Trophoblast cell (in vitro differentiated cells and primary cell): Measurements from ENCODE around the gene SLC25A38.
A peak's percentile ranks its signal among the peaks of the same experiment; 100 is the strongest.

ENCODE experiments used
- DNase-seq, 2 donors: peaks; one replicate each; pipeline ENCODE4 v3.0.0-alpha.2; 2016
- H2AFZ ChIP-seq: 2 replicates; pipeline ENCODE4 v1.6.1; 2013; ENCODE audit warnings: low read length, moderate library complexity, mild to moderate bottlenecking; ENCODE audit not compliant: insufficient read depth, poor library complexity
- H2AK5ac ChIP-seq: 2 replicates; pipeline ENCODE4 v1.6.1; 2013; ENCODE audit warnings: mild to moderate bottlenecking, low read length
- H2BK120ac ChIP-seq: 2 replicates; pipeline ENCODE4 v1.6.1; 2013; ENCODE audit warnings: low read length, mild to moderate bottlenecking, moderate library complexity; ENCODE audit not compliant: insufficient read depth, poor library complexity
- H2BK12ac ChIP-seq: 2 replicates; pipeline ENCODE4 v1.6.1; 2013; ENCODE audit warnings: mild to moderate bottlenecking, low read length, moderate library complexity
- H2BK5ac ChIP-seq: 2 replicates; pipeline ENCODE4 v1.6.1; 2013; ENCODE audit warnings: low read length, low read depth, moderate library complexity, mild to moderate bottlenecking; ENCODE audit not compliant: poor library complexity
- H3K14ac ChIP-seq: 2 replicates; pipeline ENCODE4 v1.6.1; 2013; ENCODE audit warnings: mild to moderate bottlenecking, low read length
- H3K18ac ChIP-seq: 2 replicates; pipeline ENCODE4 v1.6.1; 2013; ENCODE audit warnings: mild to moderate bottlenecking, low read length
- H3K23ac ChIP-seq: 2 replicates; pipeline ENCODE4 v1.6.1; 2013; ENCODE audit warnings: low read length
- H3K27ac ChIP-seq: 2 replicates; pipeline ENCODE4 v1.5.1; 2013; ENCODE audit warnings: low read depth, mild to moderate bottlenecking, inconsistent platforms, low read length, moderate library complexity
- H3K27me3 ChIP-seq: 2 replicates; pipeline ENCODE4 v1.6.1; 2013; ENCODE audit warnings: inconsistent platforms, mild to moderate bottlenecking, low read length, moderate library complexity; ENCODE audit not compliant: insufficient read depth
- H3K36me3 ChIP-seq, 2 experiments: 1 replicate in 1 of 2; 2 replicates in 1 of 2; pipeline ENCODE4 v1.6.1; 2013; ENCODE audit warnings: low read length in 2 of 2, mild to moderate bottlenecking in 2 of 2, moderate library complexity in 1 of 2; ENCODE audit not compliant: insufficient read depth in 2 of 2, control insufficient read depth in 1 of 2
- H3K4ac ChIP-seq: 2 replicates; pipeline ENCODE4 v1.6.1; 2013; ENCODE audit warnings: low read depth, mild to moderate bottlenecking, low read length, moderate library complexity
- H3K4me1 ChIP-seq, 2 experiments: 1 replicate in 1 of 2; 2 replicates in 1 of 2; pipeline ENCODE4 v1.6.1; 2013; ENCODE audit warnings: low read length in 2 of 2, mild to moderate bottlenecking in 2 of 2, moderate library complexity in 1 of 2; ENCODE audit not compliant: insufficient read depth in 2 of 2, control insufficient read depth in 1 of 2
- H3K4me2 ChIP-seq: 2 replicates; pipeline ENCODE4 v1.6.1; 2013; ENCODE audit warnings: inconsistent platforms, mild to moderate bottlenecking, low read length, moderate library complexity
- H3K4me3 ChIP-seq: 2 replicates; pipeline ENCODE4 v1.5.1; 2013; ENCODE audit warnings: mild to moderate bottlenecking, low read depth, low read length, inconsistent platforms
- H3K79me1 ChIP-seq: one replicate; pipeline ENCODE4 v1.6.1; 2013; ENCODE audit warnings: low read length
- H3K79me2 ChIP-seq: 2 replicates; pipeline ENCODE4 v1.6.1; 2013; ENCODE audit warnings: low read length, mild to moderate bottlenecking; ENCODE audit not compliant: control insufficient read depth, insufficient read depth, poor library complexity
- H3K9ac ChIP-seq: 2 replicates; pipeline ENCODE4 v1.6.1; 2013; ENCODE audit warnings: mild to moderate bottlenecking, low read length
- H3K9me3 ChIP-seq: 2 replicates; pipeline ENCODE4 v1.6.1; 2013; ENCODE audit warnings: low read depth, mild to moderate bottlenecking, control low read depth, inconsistent platforms, low read length; ENCODE audit not compliant: insufficient read depth
- H4K12ac ChIP-seq: 2 replicates; pipeline ENCODE4 v1.6.1; 2013; ENCODE audit warnings: low read depth, mild to moderate bottlenecking, low read length, moderate library complexity
- H4K8ac ChIP-seq: 2 replicates; pipeline ENCODE4 v1.6.1; 2013; ENCODE audit warnings: low read depth, mild to moderate bottlenecking, low read length, moderate library complexity
- H4K91ac ChIP-seq: one replicate; pipeline ENCODE4 v1.6.1; 2013; ENCODE audit warnings: low read depth, mild to moderate bottlenecking, low read length, moderate library complexity
- WGBS: extraction: QIAGEN DNeasy Blood & Tissue Kit; methylation state at CpG from one replicate; pipeline ENCODE4 v1.1.7; 2013; ENCODE audit warnings: missing lambda C conversion rate; ENCODE audit not compliant: insufficient read length, insufficient coverage; ENCODE audit errors: extremely low coverage; 5-methylcytosine and 5-hydroxymethylcytosine counted together

SLC25A38 gene

GRCh38 chr3:39434574-39434973, 51.4 kb downstream of the SLC25A38 start:
- no CpG with 5 or more reads among the region's 5 CpGs for WGBS
- DNase-seq: no peak
- Histone ChIP-seq H4K12ac (no peak overlapping the region), H3K4me2 (no peak overlapping the region), H3K14ac (no peak overlapping the region), H3K79me1 (no peaks in the 10 kb centered on the region), H2BK12ac (no peak overlapping the region), H3K9me3 (no peaks in the 10 kb centered on the region), H3K27ac (no peak overlapping the region), H3K9ac (no peak overlapping the region), H3K18ac (no peak overlapping the region), H3K79me2 (no peaks in the 10 kb centered on the region), H2BK120ac (no peak overlapping the region), H3K4ac (no peak overlapping the region), H3K27me3 (no peaks in the 10 kb centered on the region), H4K91ac (no peak overlapping the region), H3K23ac (no peak overlapping the region), H2BK5ac (no peak overlapping the region), H2AFZ (no peak overlapping the region), H2AK5ac (no peak overlapping the region), H3K4me3 (no peak overlapping the region), H4K8ac (no peak overlapping the region), H3K36me3 (no peaks in the 10 kb centered on the region), H3K4me1 (peaks cover 4 to 9% of the 10 kb centered on the region in 2 experiments)

GRCh38 chr3:39435006-39435748, 52.0 kb downstream of the SLC25A38 start:
- no peak overlapping the region for H4K12ac ChIP-seq
- no peaks in the 10 kb centered on the region for H3K27me3 ChIP-seq
- H4K91ac ChIP-seq: no peak overlapping the region
- no peak overlapping the region for H2BK12ac ChIP-seq
- no peaks in the 10 kb centered on the region for H3K36me3 ChIP-seq
- H2BK5ac ChIP-seq: no peak overlapping the region
- H3K4me3 ChIP-seq: no peak overlapping the region
- H3K14ac ChIP-seq: no peak overlapping the region
- no peaks in the 10 kb centered on the region for H3K9me3 ChIP-seq
- H3K4ac ChIP-seq: no peak overlapping the region
- H2AK5ac ChIP-seq: no peak overlapping the region
- no peak overlapping the region for H4K8ac ChIP-seq
- no peaks in the 10 kb centered on the region for H3K79me1 ChIP-seq
- H2BK120ac ChIP-seq: no peak overlapping the region
- no peaks in the 10 kb centered on the region for H3K79me2 ChIP-seq
- no peak overlapping the region for H3K27ac ChIP-seq
- no peak for DNase-seq
- peaks cover 3 to 7% of the 10 kb centered on the region in 2 experiments for H3K4me1 ChIP-seq
- no CpG with 5 or more reads among the region's 1 CpG for WGBS
- H3K9ac ChIP-seq: no peak overlapping the region
- no peak overlapping the region for H3K23ac ChIP-seq
- H3K18ac ChIP-seq: no peak overlapping the region
- no peak overlapping the region for H3K4me2 ChIP-seq
- no peak overlapping the region for H2AFZ ChIP-seq

DNA sequence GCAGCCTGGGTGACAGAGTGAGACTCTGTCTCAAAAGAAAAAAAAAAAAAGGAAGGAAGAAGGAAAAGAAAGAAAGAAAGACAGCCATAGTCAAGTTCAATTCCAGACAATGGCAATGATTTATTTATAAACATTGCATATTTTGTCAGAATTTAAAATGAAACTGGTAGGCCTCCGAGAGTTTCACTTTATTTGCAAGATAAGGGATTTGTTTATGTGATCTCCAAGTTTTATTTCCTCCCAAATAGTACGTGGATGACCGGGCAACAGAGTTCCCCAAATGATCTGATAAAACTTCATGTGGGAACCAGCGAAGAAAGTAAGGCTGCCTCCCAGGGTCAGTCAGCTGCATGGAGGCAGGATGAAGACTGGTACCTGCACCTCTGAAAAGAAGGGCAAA, 55.7 kb downstream of the SLC25A38 start:
- no peak overlapping the region for H3K27ac ChIP-seq
- no peak overlapping the region for H2BK12ac ChIP-seq
- no peaks in the 10 kb centered on the region for H3K79me2 ChIP-seq
- H3K27me3 ChIP-seq: no peaks in the 10 kb centered on the region
- no peak overlapping the region for H4K91ac ChIP-seq
- H3K23ac ChIP-seq: no peak overlapping the region
- no peak overlapping the region for H3K4ac ChIP-seq
- no peak overlapping the region for H4K8ac ChIP-seq
- no peak overlapping the region for H2AFZ ChIP-seq
- H3K36me3 ChIP-seq: no peaks in the 10 kb centered on the region
- no peak overlapping the region for H3K4me2 ChIP-seq
- no peak overlapping the region for H2BK120ac ChIP-seq
- no peak overlapping the region for H3K9ac ChIP-seq
- H3K4me3 ChIP-seq: no peak overlapping the region
- DNase-seq: no peak
- H3K4me1 ChIP-seq: peaks cover 3 to 7% of the 10 kb centered on the region in 2 experiments
- no peak overlapping the region for H4K12ac ChIP-seq
- H2AK5ac ChIP-seq: no peak overlapping the region
- H3K79me1 ChIP-seq: no peaks in the 10 kb centered on the region
- no peaks in the 10 kb centered on the region for H3K9me3 ChIP-seq
- WGBS: no CpG with 5 or more reads among the region's 4 CpGs
- H3K18ac ChIP-seq: no peak overlapping the region
- no peak overlapping the region for H3K14ac ChIP-seq
- no peak overlapping the region for H2BK5ac ChIP-seq

- Histone ChIP-seq H3K79me1 (no peaks in the 10 kb centered on the region), H4K12ac (no peak overlapping the region), H2BK120ac (no peak overlapping the region), H3K27me3 (no peaks in the 10 kb centered on the region), H2BK12ac (no peak overlapping the region), H4K91ac (no peak overlapping the region), H3K9me3 (no peaks in the 10 kb centered on the region), H2BK5ac (no peak overlapping the region), H3K27ac (no peak overlapping the region), H3K23ac (no peak overlapping the region), H3K18ac (no peak overlapping the region), H3K9ac (no peak overlapping the region), H2AK5ac (no peak overlapping the region), H3K14ac (no peak overlapping the region), H4K8ac (no peak overlapping the region), H3K4me3 (no peak overlapping the region), H3K4me2 (no peak overlapping the region), H3K4me1 (peaks cover 0 to under 1% of the 10 kb centered on the region in 2 experiments), H3K4ac (no peak overlapping the region), H3K36me3 (no peaks in the 10 kb centered on the region), H3K79me2 (no peaks in the 10 kb centered on the region), H2AFZ (no peak overlapping the region)
- DNase-seq: peak; percentile 77 to 78
- WGBS: no CpG with 5 or more reads among the region's 8 CpGs
Measured at GRCh38 chr3:39440316-39440715, 57.1 kb downstream of the SLC25A38 start.
